Astrocyte of the spinal cord (primary cell): ENCODE results near the gene PDX1.
A peak's percentile ranks its signal among the peaks of the same experiment; 100 is the strongest.

Experiments used
- DNase-seq: peaks from one replicate; pipeline ENCODE4 v3.0.0; 2011; ENCODE audit warnings: low read depth, low spot score
- H3K4me3 ChIP-seq: 2 replicates; pipeline ENCODE4 v1.5.1; 2011; ENCODE audit warnings: low read depth, mild to moderate bottlenecking, low read length, moderate library complexity
- in situ Hi-C: cut with HindIII; loops from 2 replicates; pipeline ENCODE4 v1.10.0; 2017; ENCODE audit warnings: low sequenced_read_pairs
- TF ChIP-seq, protein P1 (sequence below): IDR thresholded peaks from 2 replicates; pipeline ENCODE4 v1.5.1; 2012; ENCODE audit warnings: low read depth, mild to moderate bottlenecking, low read length, inconsistent platforms

PDX1 gene

DNA sequence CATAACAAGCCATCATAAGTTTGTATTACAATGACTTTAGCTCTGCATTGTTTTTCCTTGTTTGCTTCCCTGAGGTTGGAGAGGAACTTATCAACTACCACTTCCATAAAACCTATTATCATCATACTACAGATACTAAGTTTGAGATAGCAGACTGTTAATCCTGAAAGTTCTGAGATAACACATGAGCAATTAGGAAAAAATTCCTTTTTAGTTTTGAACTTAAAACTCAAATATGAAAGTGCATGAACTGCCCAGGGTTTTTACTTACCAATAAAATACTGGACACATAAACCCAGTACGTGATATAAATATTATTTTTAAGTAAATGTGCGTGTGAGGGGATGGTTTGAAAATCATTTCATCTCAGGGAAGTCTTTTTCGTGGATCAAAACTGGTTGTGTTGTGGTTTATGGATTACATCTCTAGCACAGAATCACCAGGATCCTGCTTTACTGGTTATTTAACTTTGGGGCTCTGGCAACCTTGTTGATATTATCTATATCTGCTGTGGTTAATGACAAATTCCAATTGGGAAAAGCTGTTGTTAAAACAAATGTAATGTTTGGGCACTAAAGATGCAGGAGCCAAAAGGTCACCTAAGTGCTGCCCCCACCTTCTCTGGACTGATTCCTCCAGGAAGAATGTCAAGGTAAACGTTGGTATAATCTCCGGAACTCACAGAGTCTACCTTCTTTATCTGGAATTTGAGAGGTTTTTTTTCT, 36.9 kb downstream of the PDX1 start:
- in situ Hi-C loops: no loop called here
- TF ChIP-seq, protein P1, sequence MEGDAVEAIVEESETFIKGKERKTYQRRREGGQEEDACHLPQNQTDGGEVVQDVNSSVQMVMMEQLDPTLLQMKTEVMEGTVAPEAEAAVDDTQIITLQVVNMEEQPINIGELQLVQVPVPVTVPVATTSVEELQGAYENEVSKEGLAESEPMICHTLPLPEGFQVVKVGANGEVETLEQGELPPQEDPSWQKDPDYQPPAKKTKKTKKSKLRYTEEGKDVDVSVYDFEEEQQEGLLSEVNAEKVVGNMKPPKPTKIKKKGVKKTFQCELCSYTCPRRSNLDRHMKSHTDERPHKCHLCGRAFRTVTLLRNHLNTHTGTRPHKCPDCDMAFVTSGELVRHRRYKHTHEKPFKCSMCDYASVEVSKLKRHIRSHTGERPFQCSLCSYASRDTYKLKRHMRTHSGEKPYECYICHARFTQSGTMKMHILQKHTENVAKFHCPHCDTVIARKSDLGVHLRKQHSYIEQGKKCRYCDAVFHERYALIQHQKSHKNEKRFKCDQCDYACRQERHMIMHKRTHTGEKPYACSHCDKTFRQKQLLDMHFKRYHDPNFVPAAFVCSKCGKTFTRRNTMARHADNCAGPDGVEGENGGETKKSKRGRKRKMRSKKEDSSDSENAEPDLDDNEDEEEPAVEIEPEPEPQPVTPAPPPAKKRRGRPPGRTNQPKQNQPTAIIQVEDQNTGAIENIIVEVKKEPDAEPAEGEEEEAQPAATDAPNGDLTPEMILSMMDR: no peak
- DNase-seq: no peak
- H3K4me3 ChIP-seq: no peak overlapping the region

DNA sequence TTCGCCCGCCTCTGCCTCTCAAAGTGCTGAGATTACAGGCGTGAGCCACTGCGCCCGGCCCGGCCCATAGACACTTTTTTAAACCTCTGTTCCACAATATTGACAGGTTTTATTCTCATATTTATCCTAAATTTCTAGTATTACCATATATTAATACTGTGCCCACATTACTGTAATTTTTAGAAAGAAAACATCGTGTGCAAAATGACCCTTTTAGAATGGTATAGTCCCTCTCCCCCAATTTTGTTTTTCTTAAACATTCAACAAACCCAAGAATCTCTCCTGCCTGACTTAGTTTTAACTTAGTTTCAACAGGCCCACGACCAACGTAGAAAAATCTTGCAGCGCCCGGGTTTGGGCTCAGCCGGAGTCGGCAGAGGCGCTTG, 40.2 kb downstream of the PDX1 start:
- no peak for DNase-seq
- TF ChIP-seq, protein P1: no peak
- in situ Hi-C loops: no loop called here
- no peak overlapping the region for H3K4me3 ChIP-seq

DNA sequence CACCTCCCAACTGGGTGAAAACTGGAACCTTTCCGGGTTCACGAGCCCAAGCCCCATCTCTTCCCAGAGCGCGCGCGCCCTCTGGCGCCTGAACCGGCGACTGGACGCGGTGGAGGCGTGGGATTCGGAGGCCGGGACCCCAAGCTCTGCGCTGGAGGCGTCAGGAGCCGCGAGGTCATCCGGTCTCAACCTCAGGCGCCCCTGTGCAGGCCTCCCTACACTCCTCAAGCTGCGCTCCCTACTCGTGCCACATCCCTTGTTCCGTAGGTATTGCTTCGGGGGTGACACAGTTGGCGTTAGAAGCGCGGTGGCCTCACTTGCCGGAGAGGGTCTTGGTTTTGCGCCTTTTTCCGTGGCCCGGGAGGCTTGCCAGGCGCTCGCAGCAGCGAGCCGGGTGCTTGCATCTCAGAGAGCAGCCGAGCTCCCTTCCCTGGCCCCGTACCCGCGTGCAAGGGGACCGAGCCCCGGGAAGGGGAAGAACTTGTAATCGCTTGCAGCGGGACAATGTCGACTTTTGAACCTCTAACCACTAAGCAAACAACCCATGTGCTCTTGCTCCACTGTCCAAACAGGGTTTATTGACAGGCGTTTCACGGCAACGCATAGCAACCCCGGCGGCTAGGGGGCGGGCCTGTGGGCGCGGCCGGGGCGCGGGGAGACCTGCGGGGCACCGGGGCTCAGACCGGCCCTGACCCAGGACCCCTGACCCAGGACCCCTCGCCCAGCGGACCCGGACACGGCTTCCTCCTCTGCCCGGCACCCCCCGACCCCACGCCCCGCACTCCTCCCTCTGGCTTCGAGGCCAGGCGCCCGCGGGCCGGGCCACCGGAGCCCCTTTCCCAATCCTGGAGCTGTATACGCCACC, 40.8 kb downstream of the PDX1 start:
- TF ChIP-seq, protein P1: peak; percentile 37
- no peak for DNase-seq
- in situ Hi-C loops: no loop called here
- no peak overlapping the region for H3K4me3 ChIP-seq

DNA sequence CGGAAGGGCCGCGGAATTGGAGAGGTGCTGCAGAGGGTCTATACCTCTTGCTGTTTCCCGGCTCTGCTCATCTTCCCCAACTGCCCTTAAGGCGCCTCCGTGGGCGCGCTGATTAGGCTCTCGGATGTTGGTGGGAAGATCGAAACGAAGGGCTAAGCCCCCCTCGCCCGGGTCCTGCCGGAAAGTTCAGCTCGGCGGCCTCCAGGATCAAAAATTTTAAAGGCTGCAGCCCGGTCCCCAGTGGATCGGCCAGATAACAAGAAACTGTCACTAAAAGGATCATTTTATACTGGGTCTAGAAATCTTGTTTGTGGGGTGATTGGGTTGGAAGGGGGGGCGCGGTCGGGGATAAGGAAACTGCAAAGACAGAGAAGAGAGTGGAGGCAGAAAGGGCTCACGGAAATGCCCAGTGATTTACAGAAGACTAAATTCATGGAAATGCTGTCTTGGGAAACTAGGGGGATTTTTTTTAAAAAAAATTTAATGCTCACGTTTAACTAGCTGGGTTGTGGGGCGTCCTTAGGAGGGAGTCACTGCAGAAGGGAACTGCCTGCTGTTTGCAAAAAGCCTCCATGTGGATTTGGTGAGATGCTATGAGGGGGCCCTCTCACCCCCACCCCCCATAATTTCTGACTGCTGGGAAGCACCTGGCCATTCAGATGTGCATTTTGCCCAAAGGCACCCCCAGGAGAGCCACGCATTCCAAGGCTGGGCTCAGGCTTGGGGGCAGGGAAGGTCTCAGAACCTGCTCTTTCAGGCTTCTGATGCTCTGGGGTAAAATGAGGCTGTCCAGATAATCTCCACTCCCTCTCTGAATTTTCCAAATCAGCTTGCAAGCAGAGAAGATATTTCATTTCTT, 41.7 kb downstream of the PDX1 start:
- TF ChIP-seq, protein P1: no peak
- in situ Hi-C loops: no loop called here
- H3K4me3 ChIP-seq: no peak overlapping the region
- DNase-seq: no peak

DNA sequence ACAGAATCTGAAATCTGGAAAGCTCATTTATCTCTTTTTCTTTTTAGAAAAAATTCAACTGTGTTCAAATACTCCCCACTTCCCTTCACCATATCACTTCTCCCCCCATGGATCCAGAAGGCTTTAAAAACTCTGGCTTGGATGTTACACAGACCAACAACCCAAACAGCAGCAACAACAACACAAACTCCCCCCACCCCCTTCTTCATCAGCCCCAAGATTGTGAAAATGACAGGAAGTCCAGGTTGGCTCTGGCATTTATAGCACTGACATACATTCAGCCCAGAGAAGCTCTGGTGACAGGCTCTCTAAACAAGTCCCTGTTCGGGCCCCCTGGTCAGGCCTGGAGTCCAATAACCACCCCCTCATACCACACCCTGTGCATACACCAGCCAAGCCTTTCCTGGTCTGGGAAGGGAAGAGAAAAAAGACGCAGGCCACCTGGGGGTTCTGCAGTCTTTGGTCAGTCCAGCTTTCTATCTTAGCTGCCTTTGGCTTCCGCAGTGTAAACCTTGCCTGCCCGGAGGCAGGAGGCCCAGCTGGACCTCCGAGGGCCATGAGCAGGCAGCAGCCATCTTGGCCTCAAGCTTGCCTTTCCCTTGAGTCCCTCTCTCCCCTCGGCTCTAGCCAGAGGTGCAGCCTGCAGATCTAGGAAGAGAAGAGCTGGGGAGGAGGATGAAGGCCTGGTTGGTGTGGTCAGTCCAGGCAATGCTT, 42.5 kb downstream of the PDX1 start:
- no peak overlapping the region for H3K4me3 ChIP-seq
- in situ Hi-C loops: no loop called here
- TF ChIP-seq, protein P1: no peak
- DNase-seq: no peak

DNA sequence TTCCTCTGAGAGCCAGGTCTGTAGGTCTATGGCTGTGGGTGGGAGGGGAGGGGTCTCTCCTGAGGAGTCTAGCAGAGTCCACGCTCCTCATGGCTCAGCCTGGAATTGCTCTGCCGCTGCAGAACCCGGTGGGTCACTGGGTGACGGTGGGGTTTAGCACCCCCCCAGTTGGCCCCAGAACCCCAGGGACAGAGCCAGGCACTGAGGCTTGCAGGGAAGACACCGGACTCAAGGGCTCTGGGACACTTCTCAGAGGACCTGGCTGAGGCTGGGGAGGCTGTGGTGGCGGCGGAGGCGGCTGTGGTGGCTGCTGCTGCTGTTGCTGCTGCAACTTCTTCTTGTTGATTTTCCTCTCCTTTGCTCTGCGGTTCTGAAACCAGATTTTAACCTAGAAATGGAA, 43.2 kb downstream of the PDX1 start:
- H3K4me3 ChIP-seq: no peak overlapping the region
- TF ChIP-seq, protein P1: no peak
- no peak for DNase-seq
- in situ Hi-C loops: no loop called here
